ENCODE results near the gene LIMCH1. TPM values are rescaled to one million over a fixed set of nuclear protein-coding genes. Genes with fewer than 3 reads are reported as not detected.

Gene LIMCH1
- total RNA-seq, 2 donors from 2014 or later: 3.1 to 5.8 TPM

DNA sequence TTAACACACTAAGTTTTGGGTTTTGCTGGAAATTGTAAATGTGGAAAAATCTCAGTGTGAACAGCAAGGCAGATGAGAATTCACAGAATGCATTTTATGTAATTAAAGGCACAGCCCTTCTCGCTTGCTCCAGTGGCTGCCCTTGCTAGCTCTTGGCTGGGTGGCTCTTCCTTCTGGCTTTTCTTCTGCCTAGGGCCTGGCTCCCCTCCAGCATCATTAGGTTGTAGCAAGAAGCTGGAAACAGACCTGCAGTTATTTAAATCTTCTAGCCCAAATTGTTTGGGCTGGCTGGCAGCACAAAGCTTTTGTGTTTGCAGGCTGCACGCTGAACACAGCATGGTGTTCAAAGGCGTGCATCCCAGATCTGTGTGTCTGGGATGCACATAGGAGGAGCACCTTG, 56.5 kb downstream of the LIMCH1 start:
- Histone ChIP-seq H3K27ac (ENCODE audit: low read depth, low read length) (no peak overlapping the region), H3K27me3 (ENCODE audit: control insufficient read depth, insufficient read depth, low read length, poor library complexity, severe bottlenecking) (no peaks in the 10 kb centered on the region), H3K9me3 (ENCODE audit: control insufficient read depth, low read length) (no peaks in the 10 kb centered on the region), H3K9ac (ENCODE audit: extremely low read depth, low read length, poor library complexity, severe bottlenecking) (no peak overlapping the region), H3K4me1 (ENCODE audit: control insufficient read depth, insufficient read depth, low read length) (no peaks in the 10 kb centered on the region), H3K36me3 (ENCODE audit: control insufficient read depth, insufficient read depth, low read length) (no peaks in the 10 kb centered on the region), H3K4me3 (ENCODE audit: low read length) (no peak overlapping the region)
- Mint-ChIP-seq H3K27me3 (ENCODE audit: insufficient read depth) (peaks cover 16% of the 10 kb centered on the region), H3K27ac (no peak overlapping the region), H3K9me3 (no peaks in the 10 kb centered on the region), H3K4me3 (no peak overlapping the region), H3K36me3 (ENCODE audit: low read depth) (no peaks in the 10 kb centered on the region), H3K4me1 (peaks cover 3% of the 10 kb centered on the region)
- no peak for DNase-seq
- TF ChIP-seq, protein P1, sequence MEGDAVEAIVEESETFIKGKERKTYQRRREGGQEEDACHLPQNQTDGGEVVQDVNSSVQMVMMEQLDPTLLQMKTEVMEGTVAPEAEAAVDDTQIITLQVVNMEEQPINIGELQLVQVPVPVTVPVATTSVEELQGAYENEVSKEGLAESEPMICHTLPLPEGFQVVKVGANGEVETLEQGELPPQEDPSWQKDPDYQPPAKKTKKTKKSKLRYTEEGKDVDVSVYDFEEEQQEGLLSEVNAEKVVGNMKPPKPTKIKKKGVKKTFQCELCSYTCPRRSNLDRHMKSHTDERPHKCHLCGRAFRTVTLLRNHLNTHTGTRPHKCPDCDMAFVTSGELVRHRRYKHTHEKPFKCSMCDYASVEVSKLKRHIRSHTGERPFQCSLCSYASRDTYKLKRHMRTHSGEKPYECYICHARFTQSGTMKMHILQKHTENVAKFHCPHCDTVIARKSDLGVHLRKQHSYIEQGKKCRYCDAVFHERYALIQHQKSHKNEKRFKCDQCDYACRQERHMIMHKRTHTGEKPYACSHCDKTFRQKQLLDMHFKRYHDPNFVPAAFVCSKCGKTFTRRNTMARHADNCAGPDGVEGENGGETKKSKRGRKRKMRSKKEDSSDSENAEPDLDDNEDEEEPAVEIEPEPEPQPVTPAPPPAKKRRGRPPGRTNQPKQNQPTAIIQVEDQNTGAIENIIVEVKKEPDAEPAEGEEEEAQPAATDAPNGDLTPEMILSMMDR (conservative IDR thresholded peaks at IDR 0.05): no peak
- 90 to 100% methylated on average over 3 of the region's 3 CpGs for WGBS, 2 experiments (ENCODE audit: insufficient coverage in 1 of 2, insufficient read length in 1 of 2)

DNA sequence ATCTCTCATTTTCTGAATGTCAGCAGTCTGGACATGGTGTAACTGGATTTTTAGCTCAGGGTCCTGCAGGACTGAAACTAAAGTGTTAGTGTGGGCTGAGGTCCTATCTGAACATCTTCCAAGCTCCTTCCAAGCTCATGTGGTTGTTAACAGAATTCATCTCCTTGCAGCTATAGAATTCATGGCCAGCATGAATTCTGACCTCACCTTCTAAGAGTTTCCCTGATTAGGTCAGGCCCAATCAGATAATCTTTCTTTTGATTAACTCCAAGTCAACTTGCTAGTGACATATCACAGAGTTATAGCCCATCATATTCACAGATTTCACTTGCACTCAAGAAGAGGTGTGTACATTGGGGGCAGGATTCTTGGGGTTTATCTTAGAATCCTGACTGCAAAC, 59.5 kb downstream of the LIMCH1 start:
- Mint-ChIP-seq H3K4me3 (no peak overlapping the region), H3K27me3 (ENCODE audit: insufficient read depth) (peaks cover 6% of the 10 kb centered on the region)

GRCh38 chr4:41598580-41598979, 60.6 kb downstream of the LIMCH1 start:
- Mint-ChIP-seq H3K4me1 (peaks cover 9% of the 10 kb centered on the region), H3K4me3 (no peak overlapping the region), H3K27ac (no peak overlapping the region), H3K9me3 (no peaks in the 10 kb centered on the region), H3K27me3 (ENCODE audit: insufficient read depth) (peaks cover 6% of the 10 kb centered on the region), H3K36me3 (ENCODE audit: low read depth) (no peaks in the 10 kb centered on the region)
- no peaks in the 10 kb centered on the region for H3K36me3 ChIP-seq (ENCODE audit: control insufficient read depth, insufficient read depth, low read length)
- WGBS, 2 experiments (ENCODE audit: insufficient coverage in 1 of 2, insufficient read length in 1 of 2): 86% methylated on average over 2 of the region's 2 CpGs; no CpG with 5 or more reads in 1 of the 2 experiments
- H3K9ac ChIP-seq (ENCODE audit: extremely low read depth, low read length, poor library complexity, severe bottlenecking): no peak overlapping the region
- no peak for DNase-seq
- no peaks in the 10 kb centered on the region for H3K4me1 ChIP-seq (ENCODE audit: control insufficient read depth, insufficient read depth, low read length)
- no peaks in the 10 kb centered on the region for H3K27me3 ChIP-seq (ENCODE audit: control insufficient read depth, insufficient read depth, low read length, poor library complexity, severe bottlenecking)
- TF ChIP-seq, protein P1 (conservative IDR thresholded peaks at IDR 0.05): no peak
- H3K27ac ChIP-seq (ENCODE audit: low read depth, low read length): no peak overlapping the region
- no peaks in the 10 kb centered on the region for H3K9me3 ChIP-seq (ENCODE audit: control insufficient read depth, low read length)
- no peak overlapping the region for H3K4me3 ChIP-seq (ENCODE audit: low read length)

More for the DNA sequence above, 59.5 kb downstream of the LIMCH1 start:
- DNase-seq: no peak
- Mint-ChIP-seq H3K36me3 (ENCODE audit: low read depth) (no peaks in the 10 kb centered on the region), H3K9me3 (no peaks in the 10 kb centered on the region), H3K4me1 (peaks cover 9% of the 10 kb centered on the region), H3K27ac (no peak overlapping the region)
- Histone ChIP-seq H3K9ac (ENCODE audit: extremely low read depth, low read length, poor library complexity, severe bottlenecking) (no peak overlapping the region), H3K27ac (ENCODE audit: low read depth, low read length) (no peak overlapping the region), H3K9me3 (ENCODE audit: control insufficient read depth, low read length) (no peaks in the 10 kb centered on the region), H3K36me3 (ENCODE audit: control insufficient read depth, insufficient read depth, low read length) (no peaks in the 10 kb centered on the region), H3K4me3 (ENCODE audit: low read length) (no peak overlapping the region), H3K4me1 (ENCODE audit: control insufficient read depth, insufficient read depth, low read length) (no peaks in the 10 kb centered on the region), H3K27me3 (ENCODE audit: control insufficient read depth, insufficient read depth, low read length, poor library complexity, severe bottlenecking) (no peaks in the 10 kb centered on the region)
- TF ChIP-seq, protein P1 (conservative IDR thresholded peaks at IDR 0.05): no peak
